Measurements from ENCODE around the gene NDNF.

DNA sequence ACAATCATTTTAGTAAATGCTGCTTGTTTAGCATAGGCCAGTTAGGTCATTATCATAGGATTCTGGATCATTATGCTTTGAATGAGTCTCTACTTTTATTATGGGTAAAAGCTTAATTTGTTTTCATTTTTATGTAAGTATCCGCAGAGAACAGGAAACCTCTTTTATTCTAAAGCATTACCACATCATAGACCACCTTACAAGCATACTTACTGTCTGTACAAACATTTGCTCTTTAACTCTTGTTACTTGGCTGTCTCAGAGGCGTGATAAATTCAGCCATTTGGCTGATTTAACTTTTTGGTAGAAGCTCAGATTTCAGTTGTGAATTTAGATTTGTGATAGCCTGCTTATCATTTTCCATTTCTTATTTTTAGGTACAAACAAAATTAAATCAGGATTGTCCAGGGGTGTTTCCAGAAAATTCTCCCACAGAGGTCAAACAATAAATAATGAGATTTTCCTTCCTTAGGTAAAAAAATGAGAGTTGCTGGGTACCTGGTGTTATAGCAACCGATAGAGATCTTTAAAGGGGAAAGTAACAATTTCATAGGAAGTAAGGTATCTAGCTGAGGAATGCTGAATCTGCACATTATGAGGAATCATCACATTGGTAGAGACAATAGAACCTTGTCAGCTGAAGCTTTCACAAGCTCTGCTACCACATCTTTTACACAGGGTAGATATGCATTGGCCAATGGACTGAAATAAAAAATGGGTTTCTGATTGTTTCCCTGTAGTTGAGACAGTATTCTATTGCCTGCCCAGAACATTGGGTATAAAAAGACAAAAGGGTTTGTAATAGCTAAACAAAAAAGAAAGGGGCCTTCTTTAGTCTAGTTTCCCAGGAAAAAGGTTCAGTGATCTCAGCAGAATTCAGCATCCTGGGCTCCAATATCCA lies 62.5 kb downstream of the NDNF start:
- TF ChIP-seq POLR2A (IDR thresholded peaks at IDR 0.05) (no peak), POLR2AphosphoS5 (IDR thresholded peaks at IDR 0.05) (no peak)
- TF ChIP-seq, protein P1, sequence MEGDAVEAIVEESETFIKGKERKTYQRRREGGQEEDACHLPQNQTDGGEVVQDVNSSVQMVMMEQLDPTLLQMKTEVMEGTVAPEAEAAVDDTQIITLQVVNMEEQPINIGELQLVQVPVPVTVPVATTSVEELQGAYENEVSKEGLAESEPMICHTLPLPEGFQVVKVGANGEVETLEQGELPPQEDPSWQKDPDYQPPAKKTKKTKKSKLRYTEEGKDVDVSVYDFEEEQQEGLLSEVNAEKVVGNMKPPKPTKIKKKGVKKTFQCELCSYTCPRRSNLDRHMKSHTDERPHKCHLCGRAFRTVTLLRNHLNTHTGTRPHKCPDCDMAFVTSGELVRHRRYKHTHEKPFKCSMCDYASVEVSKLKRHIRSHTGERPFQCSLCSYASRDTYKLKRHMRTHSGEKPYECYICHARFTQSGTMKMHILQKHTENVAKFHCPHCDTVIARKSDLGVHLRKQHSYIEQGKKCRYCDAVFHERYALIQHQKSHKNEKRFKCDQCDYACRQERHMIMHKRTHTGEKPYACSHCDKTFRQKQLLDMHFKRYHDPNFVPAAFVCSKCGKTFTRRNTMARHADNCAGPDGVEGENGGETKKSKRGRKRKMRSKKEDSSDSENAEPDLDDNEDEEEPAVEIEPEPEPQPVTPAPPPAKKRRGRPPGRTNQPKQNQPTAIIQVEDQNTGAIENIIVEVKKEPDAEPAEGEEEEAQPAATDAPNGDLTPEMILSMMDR (IDR thresholded peaks at IDR 0.05): no peak

Data from prostate gland (tissue), 2 donors.